Astrocyte of the spinal cord (primary cell): ENCODE measurements around the gene HACD2.

Experiments used
- DNase-seq: peaks from one replicate; pipeline ENCODE4 v3.0.0; 2011; ENCODE audit warnings: low read depth, low spot score
- H3K4me3 ChIP-seq: 2 replicates; pipeline ENCODE4 v1.5.1; 2011; ENCODE audit warnings: low read depth, mild to moderate bottlenecking, low read length, moderate library complexity
- in situ Hi-C: cut with HindIII; loops from 2 replicates; pipeline ENCODE4 v1.10.0; 2017; ENCODE audit warnings: low sequenced_read_pairs
- TF ChIP-seq, protein P1 (sequence below): IDR thresholded peaks from 2 replicates; pipeline ENCODE4 v1.5.1; 2012; ENCODE audit warnings: low read depth, mild to moderate bottlenecking, low read length, inconsistent platforms

Gene HACD2

DNA sequence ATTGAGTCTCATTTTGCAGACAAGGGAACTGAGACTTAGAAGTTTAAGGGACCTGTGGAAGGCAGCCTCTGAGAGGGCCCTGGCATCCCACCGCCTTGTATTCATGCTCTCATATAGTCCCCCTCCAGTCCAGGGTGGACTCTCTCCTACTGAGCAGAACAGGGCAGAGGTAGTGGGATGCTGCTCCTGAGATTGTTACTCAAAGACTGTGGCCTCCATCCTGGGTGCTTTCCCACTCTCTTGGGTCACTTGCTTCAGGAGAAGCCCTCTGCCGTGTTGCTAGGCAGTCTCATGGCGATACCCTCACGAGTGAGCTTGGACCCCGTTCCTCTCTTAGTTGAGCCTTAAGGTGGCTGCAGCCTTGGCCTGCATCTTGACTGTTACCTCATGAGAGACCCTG lies 113.7 kb downstream of the HACD2 start:
- TF ChIP-seq, protein P1, sequence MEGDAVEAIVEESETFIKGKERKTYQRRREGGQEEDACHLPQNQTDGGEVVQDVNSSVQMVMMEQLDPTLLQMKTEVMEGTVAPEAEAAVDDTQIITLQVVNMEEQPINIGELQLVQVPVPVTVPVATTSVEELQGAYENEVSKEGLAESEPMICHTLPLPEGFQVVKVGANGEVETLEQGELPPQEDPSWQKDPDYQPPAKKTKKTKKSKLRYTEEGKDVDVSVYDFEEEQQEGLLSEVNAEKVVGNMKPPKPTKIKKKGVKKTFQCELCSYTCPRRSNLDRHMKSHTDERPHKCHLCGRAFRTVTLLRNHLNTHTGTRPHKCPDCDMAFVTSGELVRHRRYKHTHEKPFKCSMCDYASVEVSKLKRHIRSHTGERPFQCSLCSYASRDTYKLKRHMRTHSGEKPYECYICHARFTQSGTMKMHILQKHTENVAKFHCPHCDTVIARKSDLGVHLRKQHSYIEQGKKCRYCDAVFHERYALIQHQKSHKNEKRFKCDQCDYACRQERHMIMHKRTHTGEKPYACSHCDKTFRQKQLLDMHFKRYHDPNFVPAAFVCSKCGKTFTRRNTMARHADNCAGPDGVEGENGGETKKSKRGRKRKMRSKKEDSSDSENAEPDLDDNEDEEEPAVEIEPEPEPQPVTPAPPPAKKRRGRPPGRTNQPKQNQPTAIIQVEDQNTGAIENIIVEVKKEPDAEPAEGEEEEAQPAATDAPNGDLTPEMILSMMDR = no peak
- no peak overlapping the region for H3K4me3 ChIP-seq
- in situ Hi-C loops = no loop called here
- DNase-seq = no peak

DNA sequence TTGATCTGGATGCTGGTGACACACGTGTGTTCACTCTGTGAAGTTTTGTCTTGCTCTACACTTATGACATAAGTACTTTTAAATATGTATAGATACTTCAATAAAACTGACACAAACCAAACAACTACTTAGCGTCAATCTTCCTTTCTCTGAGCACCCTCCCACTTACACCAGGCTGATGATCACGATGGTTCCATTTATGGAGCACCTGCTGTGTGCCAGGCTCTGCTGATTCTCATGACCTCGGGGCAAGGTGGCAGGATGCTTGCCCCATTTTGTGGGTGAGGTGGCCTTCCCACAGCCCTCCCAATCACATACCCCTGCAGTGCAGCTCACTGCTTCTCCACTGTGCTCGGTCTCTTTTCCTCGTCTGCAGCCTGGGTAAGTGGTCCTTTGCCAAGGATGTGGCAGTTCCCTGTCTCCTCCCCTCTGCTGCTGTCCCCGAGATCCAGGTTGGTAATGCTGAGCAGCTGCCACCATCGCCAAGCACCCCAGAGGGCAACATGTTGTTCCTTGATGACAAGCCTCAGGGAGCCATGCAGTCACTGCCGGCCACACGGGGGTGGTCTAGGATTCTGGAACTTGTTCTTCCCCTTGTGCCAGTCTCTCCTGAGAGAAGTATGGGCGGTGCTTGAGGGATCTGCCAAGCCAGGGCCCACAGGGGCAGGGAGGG lies 115.4 kb downstream of the HACD2 start:
- TF ChIP-seq, protein P1 = no peak

DNA sequence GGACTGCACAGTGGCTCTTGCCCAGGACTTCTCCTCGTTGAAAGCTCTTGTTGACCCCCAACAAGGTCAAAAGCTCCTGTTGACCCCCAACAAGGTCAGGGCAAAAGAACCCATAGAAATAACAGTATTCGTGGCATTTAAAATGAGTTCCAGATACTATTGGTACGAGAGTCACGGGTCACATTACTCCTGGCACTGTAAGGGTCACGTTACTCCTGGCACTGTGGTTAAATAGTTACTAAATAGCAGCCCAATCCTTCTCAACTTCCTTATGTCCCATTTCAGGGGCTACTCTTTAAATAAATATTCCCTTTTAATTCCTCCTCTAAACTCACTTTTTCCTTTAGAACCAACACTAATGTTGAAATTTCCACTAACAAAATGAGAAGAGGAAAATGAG lies 117.8 kb downstream of the HACD2 start:
- no peak overlapping the region for H3K4me3 ChIP-seq
- no peak for DNase-seq
- TF ChIP-seq, protein P1 = no peak
- in situ Hi-C loops = no loop called here

More for the DNA sequence above, 115.4 kb downstream of the HACD2 start:
- DNase-seq = no peak
- no peak overlapping the region for H3K4me3 ChIP-seq
- in situ Hi-C loops = no loop called here

DNA sequence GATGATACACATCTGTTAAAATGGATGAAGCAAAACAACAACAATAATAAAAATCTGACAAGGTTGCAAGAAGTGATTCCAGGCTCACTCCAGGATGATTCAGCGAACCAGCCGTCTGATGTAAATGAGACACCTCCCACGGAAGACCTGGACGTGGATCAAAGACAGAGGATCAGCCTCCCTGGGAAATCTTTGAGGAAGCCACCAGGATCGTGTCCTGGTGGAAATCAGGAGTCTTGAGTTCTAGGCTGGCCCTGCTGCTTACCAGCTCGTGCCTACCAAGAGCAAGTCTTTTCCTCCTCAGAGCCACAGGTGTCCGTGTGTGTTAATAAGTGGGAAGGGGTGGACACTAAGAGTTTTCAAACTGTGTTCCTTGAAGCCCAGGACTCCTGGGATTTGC lies 120.6 kb downstream of the HACD2 start:
- in situ Hi-C loops = no loop called here
- TF ChIP-seq, protein P1 = no peak
- no peak overlapping the region for H3K4me3 ChIP-seq
- no peak for DNase-seq

DNA sequence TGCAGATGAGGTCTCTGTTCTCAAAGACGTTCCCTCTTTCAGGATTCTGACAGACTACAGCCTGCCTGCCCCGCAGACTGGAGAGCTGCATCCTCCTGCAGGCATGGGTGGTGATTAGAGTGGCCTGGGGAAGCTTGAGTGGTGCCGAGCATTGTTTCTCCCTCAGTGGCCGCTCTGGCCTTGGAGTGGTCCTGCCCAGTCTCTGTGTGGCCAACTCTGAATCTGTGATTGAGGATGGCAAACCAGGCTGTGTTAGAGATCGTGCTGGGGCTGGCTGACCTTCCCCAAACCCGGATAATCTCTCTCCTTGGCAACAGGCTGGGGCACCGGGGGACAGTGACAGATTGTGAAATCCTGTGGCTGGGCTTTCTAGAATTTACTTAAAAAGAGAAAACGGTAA lies 125.0 kb downstream of the HACD2 start:
- in situ Hi-C loops = no loop called here
- TF ChIP-seq, protein P1 = no peak
- DNase-seq = no peak
- no peak overlapping the region for H3K4me3 ChIP-seq

DNA sequence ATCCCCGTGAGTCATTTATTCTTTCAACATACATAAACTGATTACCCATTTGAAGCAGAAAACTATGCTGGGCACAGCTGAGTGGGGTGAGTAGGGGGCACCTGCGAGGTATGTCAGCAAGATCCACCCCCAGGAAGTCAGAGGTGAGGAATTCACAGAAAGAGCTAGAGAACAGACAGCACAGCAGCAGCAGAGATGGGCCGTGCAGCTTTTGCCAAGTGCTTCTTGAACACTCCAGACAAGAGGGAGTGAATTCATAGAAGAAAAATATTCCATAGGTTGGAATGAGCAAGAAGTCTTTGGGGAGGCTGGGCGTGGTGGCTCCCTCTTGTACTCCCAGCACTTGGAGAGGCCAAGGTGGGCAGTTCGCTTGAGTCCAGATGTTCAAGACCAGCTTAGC lies 126.6 kb downstream of the HACD2 start:
- DNase-seq = no peak
- TF ChIP-seq, protein P1 = no peak
- in situ Hi-C loops = no loop called here
- no peak overlapping the region for H3K4me3 ChIP-seq
